H9 (cell line): ENCODE measurements around the gene TIPIN. TPM values are rescaled to one million over a fixed set of nuclear protein-coding genes. Genes with fewer than 3 reads are reported as not detected.

Source experiments
- DNase-seq: peaks from one replicate; pipeline ENCODE4 v3.0.0-alpha.2; 2017
- H2AFZ ChIP-seq: one replicate; pipeline ENCODE4 v1.6.1; 2013; ENCODE audit warnings: mild to moderate bottlenecking, low read length, control low read depth, moderate library complexity
- H2AK5ac ChIP-seq: 2 replicates; pipeline ENCODE4 v1.6.1; 2013; ENCODE audit warnings: low read length, control low read depth, mixed read lengths; ENCODE audit not compliant: insufficient read length
- H2BK120ac ChIP-seq: one replicate; pipeline ENCODE4 v1.6.1; 2013; ENCODE audit warnings: low read depth, mild to moderate bottlenecking, low read length, control low read depth, inconsistent platforms; ENCODE audit not compliant: poor library complexity, severe bottlenecking
- H2BK12ac ChIP-seq: 2 replicates; pipeline ENCODE4 v1.6.1; 2013; ENCODE audit warnings: low read length, control low read depth, mixed read lengths, low read depth; ENCODE audit not compliant: insufficient read length
- H2BK15ac ChIP-seq: 2 replicates; pipeline ENCODE4 v1.6.1; 2013; ENCODE audit warnings: low read depth, low read length, control low read depth
- H2BK20ac ChIP-seq: one replicate; pipeline ENCODE4 v1.6.1; 2013; ENCODE audit warnings: low read depth, mild to moderate bottlenecking, low read length, control low read depth, inconsistent platforms; ENCODE audit not compliant: poor library complexity, severe bottlenecking
- H2BK5ac ChIP-seq: 2 replicates; pipeline ENCODE4 v1.6.1; 2013; ENCODE audit warnings: low read length, control low read depth, mixed read lengths; ENCODE audit not compliant: insufficient read length
- H3K14ac ChIP-seq: 2 replicates; pipeline ENCODE4 v1.6.1; 2013; ENCODE audit warnings: low read length, control low read depth; ENCODE audit not compliant: insufficient read depth
- H3K18ac ChIP-seq: 2 replicates; pipeline ENCODE4 v1.6.1; 2013; ENCODE audit warnings: low read depth, mild to moderate bottlenecking, mixed read lengths, low read length, control low read depth; ENCODE audit not compliant: insufficient read length
- H3K23ac ChIP-seq: 2 replicates; pipeline ENCODE4 v1.6.1; 2013; ENCODE audit warnings: low read length, control low read depth, mixed read lengths, low read depth; ENCODE audit not compliant: insufficient read length
- H3K23me2 ChIP-seq: 2 replicates; pipeline ENCODE4 v1.6.1; 2013; ENCODE audit warnings: low read depth, mild to moderate bottlenecking, mixed read lengths, low read length, control low read depth; ENCODE audit not compliant: insufficient read length, poor library complexity, severe bottlenecking
- H3K27ac ChIP-seq: 2 replicates; pipeline ENCODE4 v1.5.1; 2013; ENCODE audit warnings: low read length, control low read depth, mixed read lengths, low read depth; ENCODE audit not compliant: insufficient read length
- H3K27me3 ChIP-seq: 2 replicates; pipeline ENCODE4 v1.6.1; 2013; ENCODE audit warnings: low read length, control low read depth, inconsistent platforms; ENCODE audit not compliant: insufficient read depth
- H3K4ac ChIP-seq: 2 replicates; pipeline ENCODE4 v1.6.1; 2013; ENCODE audit warnings: low read depth, mild to moderate bottlenecking, control low read depth, inconsistent platforms, low read length, moderate library complexity
- H3K4me1 ChIP-seq: 2 replicates; pipeline ENCODE4 v1.6.1; 2013; ENCODE audit warnings: low read length, control low read depth, inconsistent platforms; ENCODE audit not compliant: insufficient read depth
- H3K4me2 ChIP-seq: 2 replicates; pipeline ENCODE4 v1.6.1; 2013; ENCODE audit warnings: low read length, control low read depth, mixed read lengths; ENCODE audit not compliant: insufficient read length, insufficient read depth
- H3K56ac ChIP-seq: 2 replicates; pipeline ENCODE4 v1.6.1; 2013; ENCODE audit warnings: low read depth, mild to moderate bottlenecking, mixed read lengths, low read length, control low read depth; ENCODE audit not compliant: insufficient read length
- H3K79me1 ChIP-seq: 2 replicates; pipeline ENCODE4 v1.6.1; 2013; ENCODE audit warnings: low read depth, mild to moderate bottlenecking, moderate library complexity, low read length, control low read depth, inconsistent platforms; ENCODE audit not compliant: insufficient read depth, poor library complexity, severe bottlenecking
- H3K79me2 ChIP-seq: 2 replicates; pipeline ENCODE4 v1.6.1; 2013; ENCODE audit warnings: low read length, control low read depth, inconsistent platforms; ENCODE audit not compliant: insufficient read depth
- H3K9ac ChIP-seq: 2 replicates; pipeline ENCODE4 v1.6.1; 2013; ENCODE audit warnings: low read length, control low read depth, mixed read lengths; ENCODE audit not compliant: insufficient read length; ENCODE audit errors: extremely low read depth
- H3K9me3 ChIP-seq: one replicate; pipeline ENCODE4 v1.6.1; 2013; ENCODE audit warnings: low read depth, low read length, inconsistent platforms; ENCODE audit not compliant: control insufficient read depth
- H3T11ph ChIP-seq: one replicate; pipeline ENCODE4 v1.6.1; 2013; ENCODE audit warnings: mild to moderate bottlenecking, low read length, control low read depth, inconsistent platforms
- H4K20me1 ChIP-seq: one replicate; pipeline ENCODE4 v1.6.1; 2013; ENCODE audit not compliant: control insufficient read depth, insufficient read length, insufficient read depth
- H4K5ac ChIP-seq: 2 replicates; pipeline ENCODE4 v1.6.1; 2013; ENCODE audit warnings: low read depth, mild to moderate bottlenecking, mixed read lengths, low read length, control low read depth; ENCODE audit not compliant: insufficient read length
- H4K8ac ChIP-seq: replicated peaks from 2 replicates; pipeline ENCODE4 v1.6.1; 2013; ENCODE audit warnings: low read length, control low read depth, mixed read lengths, low read depth; ENCODE audit not compliant: insufficient read length
- H4K91ac ChIP-seq: 2 replicates; pipeline ENCODE4 v1.6.1; 2013; ENCODE audit warnings: low read depth, mild to moderate bottlenecking, moderate library complexity, mixed read lengths, low read length, control low read depth; ENCODE audit not compliant: insufficient read length
- H3K27ac Mint-ChIP-seq, 3 experiments: 2 replicates in 2 of 3; 3 replicates in 1 of 3; pipeline ENCODE4 v1.8.0; 2020 to 2021; ENCODE audit warnings: mixed read lengths in 3 of 3, mild to moderate bottlenecking in 1 of 3, moderate library complexity in 1 of 3
- H3K27me3 Mint-ChIP-seq: 2 replicates; pipeline ENCODE4 v1.8.0; 2021; ENCODE audit warnings: low read depth, mild to moderate bottlenecking, moderate library complexity, mixed read lengths
- H3K36me3 Mint-ChIP-seq, 3 experiments: 2 replicates in 2 of 3; 3 replicates in 1 of 3; pipeline ENCODE4 v1.8.0; 2020 to 2021; ENCODE audit warnings: low read depth in 3 of 3, mixed read lengths in 3 of 3; ENCODE audit not compliant: insufficient read depth in 1 of 3
- H3K4me1 Mint-ChIP-seq, 2 experiments: 2 replicates each; pipeline ENCODE4 v1.8.0; 2020; ENCODE audit warnings: mixed read lengths in 2 of 2
- H3K4me3 Mint-ChIP-seq, 2 experiments: 2 replicates in 1 of 2; 3 replicates in 1 of 2; pipeline ENCODE4 v1.8.0; 2020 to 2021; ENCODE audit warnings: mild to moderate bottlenecking in 2 of 2, mixed read lengths in 2 of 2, moderate library complexity in 1 of 2
- H3K9me3 Mint-ChIP-seq, 2 experiments: 2 replicates in 1 of 2; 3 replicates in 1 of 2; pipeline ENCODE4 v1.8.0; 2020; ENCODE audit warnings: mild to moderate bottlenecking in 2 of 2, mixed read lengths in 2 of 2, moderate library complexity in 1 of 2
- WGBS: extraction: QIAGEN DNeasy Blood & Tissue Kit; methylation state at CpG from one replicate; pipeline ENCODE4 v1.1.7; 2013; ENCODE audit warnings: missing lambda C conversion rate, low lambda C conversion rate, mixed read lengths; ENCODE audit not compliant: insufficient read length; ENCODE audit errors: extremely low coverage; 5-methylcytosine and 5-hydroxymethylcytosine counted together
- total RNA-seq: library from RNA; stranded (reverse); gene quantifications from 2 replicates; pipeline ENCODE4 v1.2.1, GENCODE V29; 2021
- TF ChIP-seq, protein P1 (sequence below): fragments of 200-600 bp; sonication (generic); conservative IDR thresholded peaks from 3 replicates; pipeline ENCODE4 v1.8.0; 2021; ENCODE audit warnings: antibody characterized with exemption, mild to moderate bottlenecking

Gene TIPIN
- total RNA-seq, 1 experiment from 2014 or later = 26.9 TPM

DNA sequence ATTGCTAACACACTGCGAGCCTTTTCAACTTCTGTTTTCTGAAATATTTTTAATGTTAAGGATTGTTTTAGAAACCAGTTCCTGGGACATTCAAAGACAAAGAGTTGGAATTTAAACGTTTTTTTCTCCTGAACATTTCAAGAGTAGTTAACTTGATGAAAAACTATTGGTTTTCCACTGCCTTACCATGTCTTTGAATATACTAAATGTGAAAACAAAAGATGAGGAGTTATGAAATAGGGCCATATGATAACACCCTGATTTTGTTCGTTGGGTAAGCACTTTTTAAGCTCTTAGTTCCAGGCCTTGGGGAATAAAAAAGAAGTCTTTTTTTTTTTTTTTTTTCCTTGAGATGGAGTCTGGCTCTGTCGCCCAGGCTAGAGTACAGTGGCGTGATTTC is 60.3 kb downstream of the TIPIN start:
- Histone ChIP-seq H3K4ac (no peak overlapping the region), H2BK120ac (no peak overlapping the region), H2BK5ac (no peak overlapping the region), H3K23ac (no peak overlapping the region), H3K9ac (no peak overlapping the region), H3K27ac (no peak overlapping the region), H3T11ph (no peak overlapping the region), H3K14ac (no peak overlapping the region), H4K91ac (no peak overlapping the region), H3K27me3 (no peaks in the 10 kb centered on the region), H2AFZ (no peak overlapping the region), H4K20me1 (no peaks in the 10 kb centered on the region), H4K5ac (no peak overlapping the region), H3K79me2 (no peaks in the 10 kb centered on the region), H2BK12ac (no peak overlapping the region), H3K56ac (no peak overlapping the region), H3K4me2 (no peak overlapping the region), H2BK15ac (no peak overlapping the region), H3K9me3 (no peaks in the 10 kb centered on the region), H2BK20ac (no peak overlapping the region), H3K4me1 (peaks cover 7% of the 10 kb centered on the region; the same call in 1 of the 2 replicates), H3K23me2 (peaks cover 7% of the 10 kb centered on the region), H3K18ac (no peak overlapping the region), H4K8ac (no peak overlapping the region), H2AK5ac (no peak overlapping the region), H3K79me1 (no peaks in the 10 kb centered on the region)
- peaks cover 3 to 26% (median 14%) of the 10 kb centered on the region in 3 experiments; a peak in 6 of 7 replicates for H3K36me3 Mint-ChIP-seq
- H3K4me3 Mint-ChIP-seq = no peak overlapping the region
- peaks cover 30 to 42% of the 10 kb centered on the region in 2 experiments for H3K4me1 Mint-ChIP-seq
- no peaks in the 10 kb centered on the region for H3K9me3 Mint-ChIP-seq
- no peak for DNase-seq
- no CpG with 5 or more reads among the region's 5 CpGs for WGBS
- H3K27ac Mint-ChIP-seq = no peak overlapping the region
- TF ChIP-seq, protein P1, sequence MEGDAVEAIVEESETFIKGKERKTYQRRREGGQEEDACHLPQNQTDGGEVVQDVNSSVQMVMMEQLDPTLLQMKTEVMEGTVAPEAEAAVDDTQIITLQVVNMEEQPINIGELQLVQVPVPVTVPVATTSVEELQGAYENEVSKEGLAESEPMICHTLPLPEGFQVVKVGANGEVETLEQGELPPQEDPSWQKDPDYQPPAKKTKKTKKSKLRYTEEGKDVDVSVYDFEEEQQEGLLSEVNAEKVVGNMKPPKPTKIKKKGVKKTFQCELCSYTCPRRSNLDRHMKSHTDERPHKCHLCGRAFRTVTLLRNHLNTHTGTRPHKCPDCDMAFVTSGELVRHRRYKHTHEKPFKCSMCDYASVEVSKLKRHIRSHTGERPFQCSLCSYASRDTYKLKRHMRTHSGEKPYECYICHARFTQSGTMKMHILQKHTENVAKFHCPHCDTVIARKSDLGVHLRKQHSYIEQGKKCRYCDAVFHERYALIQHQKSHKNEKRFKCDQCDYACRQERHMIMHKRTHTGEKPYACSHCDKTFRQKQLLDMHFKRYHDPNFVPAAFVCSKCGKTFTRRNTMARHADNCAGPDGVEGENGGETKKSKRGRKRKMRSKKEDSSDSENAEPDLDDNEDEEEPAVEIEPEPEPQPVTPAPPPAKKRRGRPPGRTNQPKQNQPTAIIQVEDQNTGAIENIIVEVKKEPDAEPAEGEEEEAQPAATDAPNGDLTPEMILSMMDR = no peak
- no peaks in the 10 kb centered on the region for H3K27me3 Mint-ChIP-seq
